Keratinocyte (primary cell): Measurements from ENCODE around the gene OLFML2B.

Experiments
- EZH2 ChIP-seq: IDR thresholded peaks from one replicate; pipeline ENCODE4 v1.6.1; 2012; ENCODE audit warnings: inconsistent platforms, mild to moderate bottlenecking, low read length, moderate library complexity
- TF ChIP-seq, protein P1 (sequence below), 3 experiments: IDR thresholded peaks in 1 of 3; conservative IDR thresholded peaks in 1 of 3; optimal IDR thresholded peaks in 1 of 3; 2 replicates in 2 of 3; 3 replicates in 1 of 3; pipeline versions ENCODE3 to v1.5.1; 2011; ENCODE audit warnings: low read length in 3 of 3, mild to moderate bottlenecking in 3 of 3, moderate library complexity in 2 of 3, control low read depth in 1 of 3, inconsistent platforms in 1 of 3; ENCODE audit not compliant: insufficient read depth in 2 of 3; ENCODE audit errors: extremely low read depth in 1 of 3

DNA sequence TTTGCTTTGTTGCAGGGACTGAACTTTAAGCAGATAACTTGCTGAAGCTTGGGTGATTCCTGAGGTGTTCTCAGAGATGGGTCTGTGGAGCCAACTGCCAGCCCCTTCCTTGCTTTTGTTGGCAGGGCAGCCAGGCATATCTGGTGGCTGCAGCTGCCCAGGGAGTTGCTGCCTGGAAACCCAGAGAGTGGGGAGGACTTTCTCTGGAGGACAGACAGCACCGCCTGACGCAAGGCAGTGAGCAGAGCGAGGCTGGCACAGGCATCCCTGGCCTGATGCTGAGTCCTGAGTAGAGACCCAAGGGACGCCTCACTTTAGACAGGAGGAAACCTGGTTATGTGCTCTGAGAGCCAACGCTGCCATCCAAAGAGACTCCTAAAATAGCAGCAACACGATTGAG lies 9.8 kb upstream of the OLFML2B start:
- TF ChIP-seq, protein P1, sequence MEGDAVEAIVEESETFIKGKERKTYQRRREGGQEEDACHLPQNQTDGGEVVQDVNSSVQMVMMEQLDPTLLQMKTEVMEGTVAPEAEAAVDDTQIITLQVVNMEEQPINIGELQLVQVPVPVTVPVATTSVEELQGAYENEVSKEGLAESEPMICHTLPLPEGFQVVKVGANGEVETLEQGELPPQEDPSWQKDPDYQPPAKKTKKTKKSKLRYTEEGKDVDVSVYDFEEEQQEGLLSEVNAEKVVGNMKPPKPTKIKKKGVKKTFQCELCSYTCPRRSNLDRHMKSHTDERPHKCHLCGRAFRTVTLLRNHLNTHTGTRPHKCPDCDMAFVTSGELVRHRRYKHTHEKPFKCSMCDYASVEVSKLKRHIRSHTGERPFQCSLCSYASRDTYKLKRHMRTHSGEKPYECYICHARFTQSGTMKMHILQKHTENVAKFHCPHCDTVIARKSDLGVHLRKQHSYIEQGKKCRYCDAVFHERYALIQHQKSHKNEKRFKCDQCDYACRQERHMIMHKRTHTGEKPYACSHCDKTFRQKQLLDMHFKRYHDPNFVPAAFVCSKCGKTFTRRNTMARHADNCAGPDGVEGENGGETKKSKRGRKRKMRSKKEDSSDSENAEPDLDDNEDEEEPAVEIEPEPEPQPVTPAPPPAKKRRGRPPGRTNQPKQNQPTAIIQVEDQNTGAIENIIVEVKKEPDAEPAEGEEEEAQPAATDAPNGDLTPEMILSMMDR (optimal IDR thresholded peaks at IDR 0.05 in 1 of 3, IDR thresholded peaks at IDR 0.05 in 1 of 3, conservative IDR thresholded peaks at IDR 0.05 in 1 of 3; ENCODE audit: extremely low read depth in 1 of 3, insufficient read depth in 2 of 3, low read length in 3 of 3): no peak
- no peak for TF ChIP-seq EZH2
